ENCODE results near the gene HSFX3. TPM values are rescaled to one million over a fixed set of nuclear protein-coding genes. Genes with fewer than 3 reads are reported as not detected.
"Not testable (repeated sequence)": the region's sequence is repeated elsewhere in the genome, so short reads cannot be mapped to it uniquely, and the experiment has no call there.

HSFX3 gene, protein sequence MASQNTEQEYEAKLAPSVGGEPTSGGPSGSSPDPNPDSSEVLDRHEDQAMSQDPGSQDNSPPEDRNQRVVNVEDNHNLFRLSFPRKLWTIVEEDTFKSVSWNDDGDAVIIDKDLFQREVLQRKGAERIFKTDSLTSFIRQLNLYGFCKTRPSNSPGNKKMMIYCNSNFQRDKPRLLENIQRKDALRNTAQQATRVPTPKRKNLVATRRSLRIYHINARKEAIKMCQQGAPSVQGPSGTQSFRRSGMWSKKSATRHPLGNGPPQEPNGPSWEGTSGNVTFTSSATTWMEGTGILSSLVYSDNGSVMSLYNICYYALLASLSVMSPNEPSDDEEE
- not detected for polyA plus RNA-seq

DNA sequence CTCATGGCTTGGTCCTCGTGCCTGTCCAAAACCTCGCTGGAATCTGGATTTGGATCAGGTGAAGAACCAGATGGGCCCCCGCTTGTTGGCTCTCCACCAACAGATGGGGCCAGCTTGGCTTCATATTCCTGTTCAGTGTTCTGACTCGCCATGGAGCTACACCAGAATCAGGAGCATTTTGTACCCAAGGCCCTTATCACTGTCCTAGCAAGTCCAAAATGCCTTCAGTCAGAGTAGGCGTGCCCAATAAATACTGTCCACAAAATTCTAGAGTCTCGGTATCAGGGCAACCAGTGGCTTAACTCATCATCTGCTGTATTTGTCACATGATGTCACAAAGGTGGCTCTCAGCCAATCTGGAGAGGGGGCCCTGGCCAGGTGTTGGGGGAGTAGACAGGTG is at the start of gene HSFX3:
HSFX3 (minus strand) TSS at position 224 of the 400 bp plus-strand sequence; CDS start at position 152, 72 bp downstream.
- not testable (repeated sequence) for H3K9me3 ChIP-seq (ENCODE audit: control insufficient read depth in 2 of 2, insufficient read depth in 1 of 2, low read depth in 1 of 2, low read length in 1 of 2); H3K4me1 ChIP-seq (ENCODE audit: control insufficient read depth in 2 of 2, insufficient read depth in 2 of 2, low read length in 1 of 2); H3K36me3 ChIP-seq (ENCODE audit: control insufficient read depth in 2 of 2, insufficient read depth in 2 of 2, low read length in 1 of 2); H3K4me3 ChIP-seq (ENCODE audit: low read depth in 1 of 2, low read length in 2 of 2); H3K27me3 ChIP-seq (ENCODE audit: control insufficient read depth in 1 of 2, insufficient read depth in 2 of 2, low read length in 2 of 2); H3K27ac ChIP-seq (ENCODE audit: low read depth in 2 of 2, low read length in 1 of 2)
- 75 to 83% methylated on average over 1 of the region's 6 CpGs for WGBS, 2 donors

DNA sequence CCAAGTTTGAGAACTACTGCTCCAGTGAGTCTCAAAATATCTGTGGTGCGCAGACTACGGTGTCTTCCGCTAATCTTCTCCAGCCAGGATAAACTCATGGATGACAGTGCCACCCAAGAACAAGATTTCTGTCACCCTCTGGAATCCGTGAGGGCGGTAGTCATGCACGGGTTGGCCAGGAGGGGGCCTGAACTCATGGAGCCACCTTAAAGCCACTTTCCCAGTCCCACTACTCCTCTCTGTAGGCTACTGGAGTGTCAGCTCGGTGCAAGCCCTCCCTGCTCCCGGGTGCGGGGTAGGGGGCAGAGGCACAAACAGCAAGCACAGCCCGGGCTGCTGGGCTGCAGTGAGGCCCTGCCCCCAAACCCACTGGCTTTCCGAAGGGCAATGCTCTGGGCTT is 48.9 kb upstream of the HSFX3 start:
- H3K4me1 ChIP-seq (ENCODE audit: control insufficient read depth in 2 of 2, insufficient read depth in 2 of 2, low read length in 1 of 2); H3K27me3 ChIP-seq (ENCODE audit: control insufficient read depth in 1 of 2, insufficient read depth in 2 of 2, low read length in 2 of 2); H3K9me3 ChIP-seq (ENCODE audit: control insufficient read depth in 2 of 2, insufficient read depth in 1 of 2, low read depth in 1 of 2, low read length in 1 of 2); H3K36me3 ChIP-seq (ENCODE audit: control insufficient read depth in 2 of 2, insufficient read depth in 2 of 2, low read length in 1 of 2); H3K27ac ChIP-seq (ENCODE audit: low read depth in 2 of 2, low read length in 1 of 2); H3K4me3 ChIP-seq (ENCODE audit: low read depth in 1 of 2, low read length in 2 of 2): not testable (repeated sequence)
- 0 to 49% methylated on average over 1 to 3 of the region's 11 CpGs for WGBS, 2 donors

DNA sequence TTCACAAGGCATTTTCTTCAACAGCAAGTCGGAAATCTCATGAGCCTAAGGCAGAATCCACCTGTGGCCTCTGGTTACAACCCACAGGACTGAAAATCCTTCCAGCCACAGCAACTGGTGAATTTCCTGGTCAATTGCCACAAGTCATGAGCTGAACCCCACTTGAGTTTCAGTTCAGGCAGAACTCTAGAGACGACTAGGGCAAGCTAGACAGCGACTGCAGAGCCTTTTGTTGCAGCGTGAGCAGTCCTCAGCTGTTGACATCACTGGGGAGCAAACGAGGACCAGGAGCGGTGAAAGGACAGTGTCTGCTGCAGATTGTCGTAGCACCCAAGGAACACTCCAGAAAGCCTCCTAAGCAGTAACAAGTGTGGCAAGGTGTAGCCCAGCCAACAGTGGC is 46.2 kb upstream of the HSFX3 start:
- not testable (repeated sequence) for H3K4me3 ChIP-seq (ENCODE audit: low read depth in 1 of 2, low read length in 2 of 2); H3K36me3 ChIP-seq (ENCODE audit: control insufficient read depth in 2 of 2, insufficient read depth in 2 of 2, low read length in 1 of 2); H3K27ac ChIP-seq (ENCODE audit: low read depth in 2 of 2, low read length in 1 of 2); H3K4me1 ChIP-seq (ENCODE audit: control insufficient read depth in 2 of 2, insufficient read depth in 2 of 2, low read length in 1 of 2); H3K9me3 ChIP-seq (ENCODE audit: control insufficient read depth in 2 of 2, insufficient read depth in 1 of 2, low read depth in 1 of 2, low read length in 1 of 2); H3K27me3 ChIP-seq (ENCODE audit: control insufficient read depth in 1 of 2, insufficient read depth in 2 of 2, low read length in 2 of 2)
- no CpG with 5 or more reads among the region's 7 CpGs for WGBS, 2 donors

DNA sequence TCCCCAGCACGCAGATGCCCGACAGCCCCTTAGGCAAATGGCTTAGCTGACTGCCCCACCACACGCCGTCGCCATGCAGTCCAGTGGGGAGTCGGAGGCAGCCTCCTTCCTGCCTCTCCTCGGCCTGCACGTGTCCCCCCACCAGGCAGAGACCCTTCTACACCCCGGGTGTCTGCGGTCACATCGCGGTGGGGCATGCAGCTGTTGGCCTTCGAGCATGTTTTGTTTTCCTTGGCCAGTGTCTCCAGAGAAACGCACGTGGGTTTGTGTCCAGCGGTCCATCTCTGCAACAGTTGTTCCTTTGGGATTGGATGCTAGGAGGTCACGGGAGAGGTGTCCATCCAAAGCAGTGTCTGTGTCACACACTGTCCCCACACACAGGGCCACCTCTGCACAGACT is 45.5 kb upstream of the HSFX3 start, which contains the start of gene HSFX2:
HSFX2 (minus strand) TSS at position 101 of the 400 bp plus-strand sequence. CDS start 614 bp downstream, outside the sequence.
- no CpG with 5 or more reads among the region's 17 CpGs for WGBS, 2 donors
- H3K36me3 ChIP-seq (ENCODE audit: control insufficient read depth in 2 of 2, insufficient read depth in 2 of 2, low read length in 1 of 2); H3K27me3 ChIP-seq (ENCODE audit: control insufficient read depth in 1 of 2, insufficient read depth in 2 of 2, low read length in 2 of 2); H3K27ac ChIP-seq (ENCODE audit: low read depth in 2 of 2, low read length in 1 of 2); H3K9me3 ChIP-seq (ENCODE audit: control insufficient read depth in 2 of 2, insufficient read depth in 1 of 2, low read depth in 1 of 2, low read length in 1 of 2); H3K4me1 ChIP-seq (ENCODE audit: control insufficient read depth in 2 of 2, insufficient read depth in 2 of 2, low read length in 1 of 2); H3K4me3 ChIP-seq (ENCODE audit: low read depth in 1 of 2, low read length in 2 of 2): not testable (repeated sequence)

DNA sequence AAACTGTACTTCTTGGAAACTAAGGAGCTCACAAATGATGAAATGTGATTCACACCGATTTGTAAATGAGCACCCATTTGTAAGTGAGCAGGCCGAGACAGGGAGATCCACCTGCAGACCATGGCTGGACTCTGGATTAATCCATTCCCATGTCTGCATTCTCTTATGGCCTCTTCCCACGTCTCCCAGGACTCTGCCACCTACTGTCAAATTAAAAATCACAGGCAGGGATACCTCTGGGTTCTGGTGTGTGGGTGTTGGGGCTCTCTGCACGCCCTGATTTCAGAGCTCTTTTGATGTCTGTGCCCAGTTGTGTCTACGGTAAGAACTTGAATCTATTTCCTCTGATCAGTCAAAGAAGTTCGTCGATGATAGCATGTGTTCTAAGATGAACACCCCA is 41.3 kb upstream of the HSFX3 start:
- not testable (repeated sequence) for H3K4me3 ChIP-seq (ENCODE audit: low read depth in 1 of 2, low read length in 2 of 2); H3K27me3 ChIP-seq (ENCODE audit: control insufficient read depth in 1 of 2, insufficient read depth in 2 of 2, low read length in 2 of 2)
- WGBS, 2 donors = no CpG with 5 or more reads among the region's 7 CpGs

DNA sequence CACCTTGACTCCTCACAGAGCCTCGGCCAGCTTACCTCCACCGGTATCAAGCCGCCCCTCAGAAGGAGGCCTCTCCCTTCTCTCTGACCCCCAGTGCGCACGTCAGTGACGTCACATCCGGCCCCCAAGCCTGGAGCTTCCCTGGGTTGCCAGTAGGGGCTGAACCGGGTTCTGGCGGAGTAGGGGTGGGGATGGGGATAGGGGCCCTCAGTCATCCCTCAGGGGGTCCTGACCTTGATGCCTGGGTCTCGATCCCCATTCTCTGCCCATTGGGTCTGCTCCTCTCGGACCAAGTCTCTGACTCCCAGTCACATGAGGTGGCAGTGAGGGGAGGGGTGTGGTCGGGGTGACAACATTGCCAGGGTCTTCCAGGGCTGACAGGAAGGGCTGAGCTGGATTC is 37.6 kb upstream of the HSFX3 start, which contains the start of gene MAGEA9B:
MAGEA9B (minus strand) TSS at position 101 of the 400 bp plus-strand sequence. CDS start 4,280 bp downstream, outside the sequence.
- not testable (repeated sequence) for H3K9me3 ChIP-seq (ENCODE audit: control insufficient read depth in 2 of 2, insufficient read depth in 1 of 2, low read depth in 1 of 2, low read length in 1 of 2); H3K36me3 ChIP-seq (ENCODE audit: control insufficient read depth in 2 of 2, insufficient read depth in 2 of 2, low read length in 1 of 2); H3K4me3 ChIP-seq (ENCODE audit: low read depth in 1 of 2, low read length in 2 of 2); H3K27ac ChIP-seq (ENCODE audit: low read depth in 2 of 2, low read length in 1 of 2); H3K27me3 ChIP-seq (ENCODE audit: control insufficient read depth in 1 of 2, insufficient read depth in 2 of 2, low read length in 2 of 2); H3K4me1 ChIP-seq (ENCODE audit: control insufficient read depth in 2 of 2, insufficient read depth in 2 of 2, low read length in 1 of 2)
- WGBS, 2 donors = no CpG with 5 or more reads among the region's 12 CpGs

More for the DNA sequence above, 41.3 kb upstream of the HSFX3 start:
- not testable (repeated sequence) for H3K4me1 ChIP-seq (ENCODE audit: control insufficient read depth in 2 of 2, insufficient read depth in 2 of 2, low read length in 1 of 2); H3K9me3 ChIP-seq (ENCODE audit: control insufficient read depth in 2 of 2, insufficient read depth in 1 of 2, low read depth in 1 of 2, low read length in 1 of 2); H3K36me3 ChIP-seq (ENCODE audit: control insufficient read depth in 2 of 2, insufficient read depth in 2 of 2, low read length in 1 of 2); H3K27ac ChIP-seq (ENCODE audit: low read depth in 2 of 2, low read length in 1 of 2)

DNA sequence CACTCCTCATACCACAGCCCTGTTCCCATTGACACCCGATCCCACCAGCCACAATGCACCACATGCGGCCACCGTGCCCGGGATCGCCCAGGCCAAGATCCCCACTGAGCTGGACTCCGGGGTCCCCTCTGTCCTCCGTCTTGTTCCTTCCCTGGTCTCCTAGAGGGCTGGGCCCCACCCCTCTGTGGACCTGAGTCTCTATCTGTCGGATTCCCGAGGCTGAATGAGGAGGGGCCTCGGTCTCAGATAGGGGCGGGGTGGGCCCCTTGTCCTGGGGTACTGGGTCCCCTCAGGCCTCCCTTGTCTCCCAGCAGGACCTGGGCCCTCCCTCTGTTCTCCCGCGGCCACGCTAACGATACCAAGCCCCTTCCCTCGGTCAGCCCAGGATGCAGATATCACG is 35.9 kb upstream of the HSFX3 start:
- not testable (repeated sequence) for H3K4me1 ChIP-seq (ENCODE audit: control insufficient read depth in 2 of 2, insufficient read depth in 2 of 2, low read length in 1 of 2); H3K27me3 ChIP-seq (ENCODE audit: control insufficient read depth in 1 of 2, insufficient read depth in 2 of 2, low read length in 2 of 2); H3K4me3 ChIP-seq (ENCODE audit: low read depth in 1 of 2, low read length in 2 of 2); H3K36me3 ChIP-seq (ENCODE audit: control insufficient read depth in 2 of 2, insufficient read depth in 2 of 2, low read length in 1 of 2); H3K27ac ChIP-seq (ENCODE audit: low read depth in 2 of 2, low read length in 1 of 2); H3K9me3 ChIP-seq (ENCODE audit: control insufficient read depth in 2 of 2, insufficient read depth in 1 of 2, low read depth in 1 of 2, low read length in 1 of 2)
- WGBS, 2 donors = 90 to 94% methylated on average over 4 to 5 of the region's 17 CpGs

DNA sequence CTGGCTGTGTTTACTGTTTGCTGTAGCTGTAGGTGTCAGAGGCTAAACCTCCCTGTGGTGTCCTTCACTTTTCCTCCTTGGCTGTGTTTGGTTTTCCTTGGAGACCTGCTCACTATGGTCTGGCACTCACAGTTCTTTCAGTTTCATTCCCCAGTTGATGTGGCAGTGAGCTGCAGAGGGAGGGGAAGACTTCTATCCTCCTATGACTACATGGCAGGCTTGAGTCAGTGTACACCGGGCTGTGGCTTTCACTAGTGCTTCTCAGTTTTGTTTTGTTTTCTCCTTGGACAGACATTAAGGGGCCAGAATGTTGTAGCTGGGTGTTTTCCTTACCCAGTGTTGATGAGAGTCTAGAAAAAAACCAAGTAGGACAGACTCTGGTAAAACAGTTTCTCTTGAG is 23.7 kb upstream of the HSFX3 start:
- H3K4me3 ChIP-seq (ENCODE audit: low read depth in 1 of 2, low read length in 2 of 2); H3K27ac ChIP-seq (ENCODE audit: low read depth in 2 of 2, low read length in 1 of 2); H3K27me3 ChIP-seq (ENCODE audit: control insufficient read depth in 1 of 2, insufficient read depth in 2 of 2, low read length in 2 of 2); H3K36me3 ChIP-seq (ENCODE audit: control insufficient read depth in 2 of 2, insufficient read depth in 2 of 2, low read length in 1 of 2); H3K4me1 ChIP-seq (ENCODE audit: control insufficient read depth in 2 of 2, insufficient read depth in 2 of 2, low read length in 1 of 2); H3K9me3 ChIP-seq (ENCODE audit: control insufficient read depth in 2 of 2, insufficient read depth in 1 of 2, low read depth in 1 of 2, low read length in 1 of 2): not testable (repeated sequence)
- WGBS, 2 donors = no CpG with 5 or more reads among the region's 1 CpG

DNA sequence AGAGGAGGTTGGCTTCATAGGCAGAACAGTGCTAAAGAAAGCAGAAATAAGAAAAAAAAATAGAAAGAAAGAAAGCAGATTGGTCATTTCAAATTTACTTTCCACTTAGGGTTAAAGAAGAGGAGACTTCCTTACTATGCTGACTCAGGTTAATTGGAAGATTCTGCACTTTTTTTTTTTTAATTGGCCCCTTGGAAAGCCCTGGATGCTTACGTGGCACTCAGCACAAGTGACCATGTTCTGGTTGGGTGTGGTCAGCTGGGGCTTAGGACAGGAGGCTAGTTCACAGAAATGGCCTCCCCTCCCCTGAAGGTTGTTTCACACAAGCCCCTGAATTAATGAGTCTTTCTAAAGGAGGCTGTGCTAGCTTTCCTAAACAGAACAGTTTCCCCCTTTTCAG is 23.0 kb upstream of the HSFX3 start:
- Histone ChIP-seq H3K4me1 (ENCODE audit: control insufficient read depth in 2 of 2, insufficient read depth in 2 of 2, low read length in 1 of 2) (no peaks in the 10 kb centered on the region), H3K4me3 (ENCODE audit: low read depth in 1 of 2, low read length in 2 of 2) (no peak overlapping the region), H3K9me3 (ENCODE audit: control insufficient read depth in 2 of 2, insufficient read depth in 1 of 2, low read depth in 1 of 2, low read length in 1 of 2) (no peaks in the 10 kb centered on the region), H3K27me3 (ENCODE audit: control insufficient read depth in 1 of 2, insufficient read depth in 2 of 2, low read length in 2 of 2) (no peaks in the 10 kb centered on the region), H3K27ac (ENCODE audit: low read depth in 2 of 2, low read length in 1 of 2) (no peak overlapping the region), H3K36me3 (ENCODE audit: control insufficient read depth in 2 of 2, insufficient read depth in 2 of 2, low read length in 1 of 2) (no peaks in the 10 kb centered on the region)
- WGBS, 2 donors = 39 to 50% methylated on average over 1 of the region's 1 CpG

DNA sequence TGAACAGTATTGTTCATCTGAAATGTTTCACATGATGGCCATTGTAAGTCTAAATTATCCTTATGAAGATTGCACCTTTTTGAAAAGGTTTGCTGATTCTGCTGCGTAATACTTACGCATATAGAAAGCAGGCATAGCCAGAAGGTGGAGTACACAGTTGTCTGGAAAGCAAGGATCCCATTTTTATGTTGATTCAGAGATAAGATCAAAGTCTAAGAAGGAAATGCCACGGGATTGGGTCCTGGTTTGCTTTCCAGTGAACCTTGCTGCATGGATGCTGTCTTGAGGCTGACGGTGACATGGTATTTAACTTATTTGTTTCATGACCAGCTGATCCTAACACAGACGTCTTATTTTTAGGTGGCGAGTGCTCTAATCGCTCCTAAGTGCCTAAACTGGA is 22.0 kb upstream of the HSFX3 start:
- H3K4me1 ChIP-seq (ENCODE audit: control insufficient read depth in 2 of 2, insufficient read depth in 2 of 2, low read length in 1 of 2) = no peaks in the 10 kb centered on the region
- H3K27ac ChIP-seq (ENCODE audit: low read depth in 2 of 2, low read length in 1 of 2) = no peak overlapping the region
- no peaks in the 10 kb centered on the region for H3K9me3 ChIP-seq (ENCODE audit: control insufficient read depth in 2 of 2, insufficient read depth in 1 of 2, low read depth in 1 of 2, low read length in 1 of 2)
- H3K4me3 ChIP-seq (ENCODE audit: low read depth in 1 of 2, low read length in 2 of 2) = no peak overlapping the region
- 67 to 91% methylated on average over 7 of the region's 7 CpGs for WGBS, 2 donors
- H3K27me3 ChIP-seq (ENCODE audit: control insufficient read depth in 1 of 2, insufficient read depth in 2 of 2, low read length in 2 of 2) = no peaks in the 10 kb centered on the region
- H3K36me3 ChIP-seq (ENCODE audit: control insufficient read depth in 2 of 2, insufficient read depth in 2 of 2, low read length in 1 of 2) = no peaks in the 10 kb centered on the region

Data from esophagus (tissue), 2 donors.